ENCODE results near the gene C16orf96. TPM values are rescaled to one million over a fixed set of nuclear protein-coding genes. Genes with fewer than 3 reads are reported as not detected.
A peak's percentile ranks its signal among the peaks of the same experiment; 100 is the strongest.

The C16orf96 gene
- total and polyA plus RNA-seq, 2 donors (not counting 3 experiments of a cell fraction or from before 2014, with no cell fraction given) = not detected

- no peaks in the 10 kb centered on the region for H3K9me3 ChIP-seq (replicated peaks; ENCODE audit: control insufficient read depth, insufficient read depth, low read length)
- DNase-seq (ENCODE audit: low read depth, low spot score) = peak; percentile 30
Observed at GRCh38 chr16:4537376-4538343, 18.5 kb upstream of the C16orf96 start.

More at GRCh38 chr16:4537376-4538343, 18.5 kb upstream of the C16orf96 start:
- POLR2A ChIA-PET = no interaction called here
- Histone ChIP-seq H3K27me3 (ENCODE audit: control insufficient read depth in 2 of 2, insufficient read depth in 2 of 2, low read length in 2 of 2) (peaks cover 0 to 2% of the 10 kb centered on the region in 2 experiments), H3K4me2 (ENCODE audit: insufficient read depth, low read length) (peak overlapping the region; percentile 57), H2AFZ (ENCODE audit: low read depth, low read length) (peak overlapping the region; percentile 74), H3K36me3 (ENCODE audit: control insufficient read depth in 2 of 2, extremely low read depth in 1 of 2, insufficient read depth in 2 of 2, low read length in 2 of 2) (peaks cover 0 to 1% of the 10 kb centered on the region in 2 experiments), H3K4me3 (replicated peaks in 1 of 3; ENCODE audit: insufficient read depth in 1 of 3, low read depth in 1 of 3, low read length in 3 of 3) (peak overlapping the region; percentile 50 to 60 (median 57)), H4K20me1 (replicated peaks; ENCODE audit: control insufficient read depth, extremely low read depth, insufficient read depth, low read length) (no peaks in the 10 kb centered on the region), H3K27ac (ENCODE audit: insufficient read depth, low read depth, low read length) (no peak overlapping the region), H3K9ac (replicated peaks; ENCODE audit: extremely low read depth, insufficient read depth, low read length) (peak overlapping the region; percentile 64), H3K9me1 (replicated peaks; ENCODE audit: control insufficient read depth, extremely low read depth, insufficient read depth, low read length) (no peaks in the 10 kb centered on the region), H3K79me2 (ENCODE audit: control insufficient read depth, insufficient read depth, low read length) (no peaks in the 10 kb centered on the region), H3K4me1 (ENCODE audit: control insufficient read depth, extremely low read depth, insufficient read depth, low read length) (peaks cover 4% of the 10 kb centered on the region)
- CTCF ChIA-PET = interaction anchor here (0.8 to 1.3 kb wide), 4 partner anchors 11 to 32 kb away, joined by 3 to 8 read pairs (median 4); no protein-coding TSS in a partner anchor
- TF ChIP-seq CTCF (IDR thresholded peaks at IDR 0.05; ENCODE audit: extremely low read depth in 1 of 2, insufficient read depth in 1 of 2, low read depth in 1 of 2, low read length in 2 of 2) (no peak), EZH2 (IDR thresholded peaks at IDR 0.05; ENCODE audit: borderline replicate concordance, low read depth, low read length, severe bottlenecking) (peak; percentile 61), POLR2A (IDR thresholded peaks at IDR 0.05; ENCODE audit: low read depth, low read length) (peak; percentile 47), MYC (IDR thresholded peaks at IDR 0.05; ENCODE audit: low read depth, low read length) (no peak)
- intact Hi-C loops (cut with micrococcal nuclease) (loop anchor here (2.0 to 5.0 kb wide), 3 partner anchors 15 to 75 kb away; partner anchors contain the start of genes HMOX2 and UBALD1), dilution Hi-C loops (cut with MboI; ENCODE audit: extremely low pct_ligation_motif_present, low sequenced_read_pairs) (no loop called here)
- BruUV-seq (replicated peaks) = no TSS peak
- FAIRE-seq = no peak

All from endothelial cell of umbilical vein (primary cell).